CD4-positive, alpha-beta T cell treated with Interleukin-4 for 4 hours (primary cell): Measurements from ENCODE around the gene INKA2.

Source experiments
- DNase-seq: peaks from one replicate; pipeline ENCODE4 v3.0.0-alpha.2; 2020

INKA2 gene

GRCh38 chr1:111699268-111699667, 39.9 kb downstream of the INKA2 start:
- no peak for DNase-seq

- DNase-seq: no peak
These were observed 42.9 kb downstream of the INKA2 start for GRCh38 chr1:111696330-111696729.

GRCh38 chr1:111695801-111696200, 43.4 kb downstream of the INKA2 start:
- DNase-seq: no peak

GRCh38 chr1:111691886-111692285, 47.3 kb downstream of the INKA2 start:
- DNase-seq: no peak

- no peak for DNase-seq
These were observed 48.9 kb downstream of the INKA2 start for GRCh38 chr1:111690306-111690617.
